Measurements from ENCODE around the gene IL10RB.
"Not testable (repeated sequence)": the region's sequence is repeated elsewhere in the genome, so short reads cannot be mapped to it uniquely, and the experiment has no call there.

IL10RB gene

GRCh38 chr21:33249331-33250002 lies 16.7 kb upstream of the IL10RB start:
- no peak overlapping the region for H3K56ac ChIP-seq (ENCODE audit: low read length)
- H3K79me2 ChIP-seq (ENCODE audit: control insufficient read depth, insufficient read depth, low read length): no peaks in the 10 kb centered on the region
- H3K36me3 ChIP-seq (ENCODE audit: control insufficient read depth, insufficient read depth, low read length): no peaks in the 10 kb centered on the region
- no peak overlapping the region for H2BK120ac ChIP-seq (ENCODE audit: low read depth, low read length)
- H3K9ac ChIP-seq (ENCODE audit: low read length): no peak overlapping the region
- no peak overlapping the region for H3K4me2 ChIP-seq (ENCODE audit: low read length)
- no peak overlapping the region for H3K4ac ChIP-seq (ENCODE audit: low read depth, low read length)
- no peak overlapping the region for H3K23ac ChIP-seq (ENCODE audit: low read length)
- H2AK5ac ChIP-seq (ENCODE audit: low read length): no peak overlapping the region
- H3K4me1 ChIP-seq (ENCODE audit: control insufficient read depth, low read depth, low read length): no peaks in the 10 kb centered on the region
- no peak overlapping the region for H3K18ac ChIP-seq (ENCODE audit: low read length)
- DNase-seq: no peak
- no peak overlapping the region for H4K8ac ChIP-seq (ENCODE audit: low read depth, low read length)
- H3K27me3 ChIP-seq (ENCODE audit: insufficient read depth, low read length, poor library complexity): no peaks in the 10 kb centered on the region
- no CpG with 5 or more reads among the region's 7 CpGs for WGBS (ENCODE audit: extremely low coverage, insufficient coverage, low lambda C conversion rate)
- H3K27ac ChIP-seq (ENCODE audit: low read depth, low read length): no peak overlapping the region
- no peak overlapping the region for H4K5ac ChIP-seq (ENCODE audit: low read length)
- H3K4me3 ChIP-seq (ENCODE audit: low read length): no peak overlapping the region
- H2BK15ac ChIP-seq (replicated peaks; ENCODE audit: low read depth): no peak overlapping the region
- H3K79me1 ChIP-seq (ENCODE audit: low read length): no peaks in the 10 kb centered on the region
- no peak overlapping the region for H2BK5ac ChIP-seq (ENCODE audit: low read length)

GRCh38 chr21:33251119-33251518 lies 15.0 kb upstream of the IL10RB start:
- no peaks in the 10 kb centered on the region for H3K36me3 ChIP-seq (ENCODE audit: control insufficient read depth, insufficient read depth, low read length)

GRCh38 chr21:33253382-33253781 lies 12.8 kb upstream of the IL10RB start:
- H3K23ac ChIP-seq (ENCODE audit: low read length); H3K4me3 ChIP-seq (ENCODE audit: low read length); H3K4ac ChIP-seq (ENCODE audit: low read depth, low read length); H3K9ac ChIP-seq (ENCODE audit: low read length); H3K27ac ChIP-seq (ENCODE audit: low read depth, low read length); H3K79me1 ChIP-seq (ENCODE audit: low read length); H3K27me3 ChIP-seq (ENCODE audit: insufficient read depth, low read length, poor library complexity); H2BK120ac ChIP-seq (ENCODE audit: low read depth, low read length); H3K18ac ChIP-seq (ENCODE audit: low read length); H4K5ac ChIP-seq (ENCODE audit: low read length); H3K56ac ChIP-seq (ENCODE audit: low read length); DNase-seq; H2BK5ac ChIP-seq (ENCODE audit: low read length); H2BK15ac ChIP-seq (replicated peaks; ENCODE audit: low read depth); H3K4me2 ChIP-seq (ENCODE audit: low read length); H4K8ac ChIP-seq (ENCODE audit: low read depth, low read length); H3K79me2 ChIP-seq (ENCODE audit: control insufficient read depth, insufficient read depth, low read length); H3K36me3 ChIP-seq (ENCODE audit: control insufficient read depth, insufficient read depth, low read length); H2AK5ac ChIP-seq (ENCODE audit: low read length); H3K4me1 ChIP-seq (ENCODE audit: control insufficient read depth, low read depth, low read length): not testable (repeated sequence)
- no CpG with 5 or more reads among the region's 6 CpGs for WGBS (ENCODE audit: extremely low coverage, insufficient coverage, low lambda C conversion rate)

More at GRCh38 chr21:33251119-33251518, 15.0 kb upstream of the IL10RB start:
- H3K9ac ChIP-seq (ENCODE audit: low read length): no peak overlapping the region
- H3K79me2 ChIP-seq (ENCODE audit: control insufficient read depth, insufficient read depth, low read length): no peaks in the 10 kb centered on the region
- no peaks in the 10 kb centered on the region for H3K79me1 ChIP-seq (ENCODE audit: low read length)
- no peak overlapping the region for H4K5ac ChIP-seq (ENCODE audit: low read length)
- no peak overlapping the region for H2BK15ac ChIP-seq (replicated peaks; ENCODE audit: low read depth)
- no peak overlapping the region for H3K27ac ChIP-seq (ENCODE audit: low read depth, low read length)
- no peak overlapping the region for H4K8ac ChIP-seq (ENCODE audit: low read depth, low read length)
- no peak overlapping the region for H3K4me2 ChIP-seq (ENCODE audit: low read length)
- H3K4me3 ChIP-seq (ENCODE audit: low read length): no peak overlapping the region
- no CpG with 5 or more reads among the region's 2 CpGs for WGBS (ENCODE audit: extremely low coverage, insufficient coverage, low lambda C conversion rate)
- no peak overlapping the region for H2BK5ac ChIP-seq (ENCODE audit: low read length)
- H2BK120ac ChIP-seq (ENCODE audit: low read depth, low read length): no peak overlapping the region
- no peak overlapping the region for H3K18ac ChIP-seq (ENCODE audit: low read length)
- H3K27me3 ChIP-seq (ENCODE audit: insufficient read depth, low read length, poor library complexity): no peaks in the 10 kb centered on the region
- no peak overlapping the region for H2AK5ac ChIP-seq (ENCODE audit: low read length)
- H3K4me1 ChIP-seq (ENCODE audit: control insufficient read depth, low read depth, low read length): no peaks in the 10 kb centered on the region
- no peak overlapping the region for H3K56ac ChIP-seq (ENCODE audit: low read length)
- no peak overlapping the region for H3K23ac ChIP-seq (ENCODE audit: low read length)
- DNase-seq: no peak
- no peak overlapping the region for H3K4ac ChIP-seq (ENCODE audit: low read depth, low read length)

GRCh38 chr21:33254766-33255165 lies 11.4 kb upstream of the IL10RB start:
- Histone ChIP-seq H4K5ac (ENCODE audit: low read length) (no peak overlapping the region), H3K27ac (ENCODE audit: low read depth, low read length) (no peak overlapping the region), H3K27me3 (ENCODE audit: insufficient read depth, low read length, poor library complexity) (no peaks in the 10 kb centered on the region), H3K56ac (ENCODE audit: low read length) (no peak overlapping the region), H3K18ac (ENCODE audit: low read length) (no peak overlapping the region), H3K4me3 (ENCODE audit: low read length) (no peak overlapping the region), H3K4me1 (ENCODE audit: control insufficient read depth, low read depth, low read length) (no peaks in the 10 kb centered on the region), H3K36me3 (ENCODE audit: control insufficient read depth, insufficient read depth, low read length) (no peaks in the 10 kb centered on the region), H2BK5ac (ENCODE audit: low read length) (no peak overlapping the region), H3K4me2 (ENCODE audit: low read length) (no peak overlapping the region), H3K4ac (ENCODE audit: low read depth, low read length) (no peak overlapping the region), H3K79me2 (ENCODE audit: control insufficient read depth, insufficient read depth, low read length) (no peaks in the 10 kb centered on the region), H3K79me1 (ENCODE audit: low read length) (no peaks in the 10 kb centered on the region), H4K8ac (ENCODE audit: low read depth, low read length) (no peak overlapping the region), H2AK5ac (ENCODE audit: low read length) (no peak overlapping the region), H2BK15ac (replicated peaks; ENCODE audit: low read depth) (no peak overlapping the region), H2BK120ac (ENCODE audit: low read depth, low read length) (no peak overlapping the region), H3K23ac (ENCODE audit: low read length) (no peak overlapping the region), H3K9ac (ENCODE audit: low read length) (no peak overlapping the region)
- DNase-seq: no peak
- no CpG with 5 or more reads among the region's 5 CpGs for WGBS (ENCODE audit: extremely low coverage, insufficient coverage, low lambda C conversion rate)

- H4K8ac ChIP-seq (ENCODE audit: low read depth, low read length): no peak overlapping the region
- no CpG with 5 or more reads among the region's 1 CpG for WGBS (ENCODE audit: extremely low coverage, insufficient coverage, low lambda C conversion rate)
- no peak overlapping the region for H2BK5ac ChIP-seq (ENCODE audit: low read length)
Observed at GRCh38 chr21:33255404-33255803, 10.8 kb upstream of the IL10RB start.

GRCh38 chr21:33256019-33256418 lies 10.1 kb upstream of the IL10RB start:
- no CpG with 5 or more reads among the region's 6 CpGs for whole genome bisulfite sequencing (ENCODE audit: extremely low coverage, insufficient coverage, low lambda C conversion rate)
- no peak overlapping the region for H3K56ac ChIP-seq (ENCODE audit: low read length)
- H2BK5ac ChIP-seq (ENCODE audit: low read length): no peak overlapping the region
- no peaks in the 10 kb centered on the region for H3K79me2 ChIP-seq (ENCODE audit: control insufficient read depth, insufficient read depth, low read length)
- no peaks in the 10 kb centered on the region for H3K27me3 ChIP-seq (ENCODE audit: insufficient read depth, low read length, poor library complexity)
- H3K27ac ChIP-seq (ENCODE audit: low read depth, low read length): no peak overlapping the region
- no peak overlapping the region for H3K23ac ChIP-seq (ENCODE audit: low read length)
- no peak overlapping the region for H2BK15ac ChIP-seq (replicated peaks; ENCODE audit: low read depth)
- no peak overlapping the region for H3K4me2 ChIP-seq (ENCODE audit: low read length)
- no peak overlapping the region for H4K8ac ChIP-seq (ENCODE audit: low read depth, low read length)
- no peak overlapping the region for H2AK5ac ChIP-seq (ENCODE audit: low read length)
- no peaks in the 10 kb centered on the region for H3K4me1 ChIP-seq (ENCODE audit: control insufficient read depth, low read depth, low read length)
- DNase-seq: no peak
- no peak overlapping the region for H3K4me3 ChIP-seq (ENCODE audit: low read length)
- no peak overlapping the region for H3K4ac ChIP-seq (ENCODE audit: low read depth, low read length)
- no peak overlapping the region for H4K5ac ChIP-seq (ENCODE audit: low read length)
- no peak overlapping the region for H3K18ac ChIP-seq (ENCODE audit: low read length)
- no peak overlapping the region for H3K9ac ChIP-seq (ENCODE audit: low read length)
- H2BK120ac ChIP-seq (ENCODE audit: low read depth, low read length): no peak overlapping the region
- no peaks in the 10 kb centered on the region for H3K79me1 ChIP-seq (ENCODE audit: low read length)
- no peaks in the 10 kb centered on the region for H3K36me3 ChIP-seq (ENCODE audit: control insufficient read depth, insufficient read depth, low read length)

More at GRCh38 chr21:33255404-33255803, 10.8 kb upstream of the IL10RB start:
- Histone ChIP-seq H2AK5ac (ENCODE audit: low read length) (no peak overlapping the region), H2BK120ac (ENCODE audit: low read depth, low read length) (no peak overlapping the region), H3K4me3 (ENCODE audit: low read length) (no peak overlapping the region), H3K79me1 (ENCODE audit: low read length) (no peaks in the 10 kb centered on the region), H3K4ac (ENCODE audit: low read depth, low read length) (no peak overlapping the region), H2BK15ac (replicated peaks; ENCODE audit: low read depth) (no peak overlapping the region), H3K9ac (ENCODE audit: low read length) (no peak overlapping the region), H4K5ac (ENCODE audit: low read length) (no peak overlapping the region), H3K4me1 (ENCODE audit: control insufficient read depth, low read depth, low read length) (no peaks in the 10 kb centered on the region), H3K18ac (ENCODE audit: low read length) (no peak overlapping the region), H3K27me3 (ENCODE audit: insufficient read depth, low read length, poor library complexity) (no peaks in the 10 kb centered on the region), H3K79me2 (ENCODE audit: control insufficient read depth, insufficient read depth, low read length) (no peaks in the 10 kb centered on the region), H3K36me3 (ENCODE audit: control insufficient read depth, insufficient read depth, low read length) (no peaks in the 10 kb centered on the region), H3K23ac (ENCODE audit: low read length) (no peak overlapping the region), H3K56ac (ENCODE audit: low read length) (no peak overlapping the region), H3K4me2 (ENCODE audit: low read length) (no peak overlapping the region), H3K27ac (ENCODE audit: low read depth, low read length) (no peak overlapping the region)
- no peak for DNase-seq

Data from mesendoderm (in vitro differentiated cells).